ENCODE measurements around the gene NPVF.

Gene NPVF

GRCh38 chr7:25240340-25240739, 12.1 kb upstream of the NPVF start:
- H3K36me3 ChIP-seq (replicated peaks), result no peaks in the 10 kb centered on the region
- TF ChIP-seq CTCF (IDR thresholded peaks at IDR 0.05; ENCODE audit: low read depth, low read length, missing control alignments), result no peak
- no peak overlapping the region for H3K4me3 ChIP-seq (ENCODE audit: low read depth, low read length)
- DNase-seq, result no peak
- H3K27ac ChIP-seq, result no peak overlapping the region
- no peaks in the 10 kb centered on the region for H3K27me3 ChIP-seq (replicated peaks)
- in situ Hi-C loops (cut with HindIII; ENCODE audit: low pct_ligation_motif_present, low sequenced_read_pairs), result no loop called here

GRCh38 chr7:25239888-25240287, 11.6 kb upstream of the NPVF start:
- H3K27ac ChIP-seq, result no peak overlapping the region
- in situ Hi-C loops (cut with HindIII; ENCODE audit: low pct_ligation_motif_present, low sequenced_read_pairs), result no loop called here

GRCh38 chr7:25238066-25238725, 9.9 kb upstream of the NPVF start:
- no peak for DNase-seq
- in situ Hi-C loops (cut with HindIII; ENCODE audit: low pct_ligation_motif_present, low sequenced_read_pairs), result no loop called here
- H3K27ac ChIP-seq, result no peak overlapping the region
- no peak overlapping the region for H3K4me3 ChIP-seq (ENCODE audit: low read depth, low read length)
- H3K27me3 ChIP-seq (replicated peaks), result no peaks in the 10 kb centered on the region
- TF ChIP-seq CTCF (IDR thresholded peaks at IDR 0.05; ENCODE audit: low read depth, low read length, missing control alignments), result no peak
- no peaks in the 10 kb centered on the region for H3K36me3 ChIP-seq (replicated peaks)

More at GRCh38 chr7:25239888-25240287, 11.6 kb upstream of the NPVF start:
- no peaks in the 10 kb centered on the region for H3K27me3 ChIP-seq (replicated peaks)
- no peak overlapping the region for H3K4me3 ChIP-seq (ENCODE audit: low read depth, low read length)
- no peak for DNase-seq
- no peaks in the 10 kb centered on the region for H3K36me3 ChIP-seq (replicated peaks)
- TF ChIP-seq CTCF (IDR thresholded peaks at IDR 0.05; ENCODE audit: low read depth, low read length, missing control alignments), result no peak

- H3K27me3 ChIP-seq (replicated peaks), result no peaks in the 10 kb centered on the region
- H3K4me3 ChIP-seq (ENCODE audit: low read depth, low read length), result no peak overlapping the region
- DNase-seq, result no peak
- no peaks in the 10 kb centered on the region for H3K36me3 ChIP-seq (replicated peaks)
- H3K27ac ChIP-seq, result no peak overlapping the region
- in situ Hi-C loops (cut with HindIII; ENCODE audit: low pct_ligation_motif_present, low sequenced_read_pairs), result no loop called here
- no peak for TF ChIP-seq CTCF (IDR thresholded peaks at IDR 0.05; ENCODE audit: low read depth, low read length, missing control alignments)
Measured at GRCh38 chr7:25235471-25235870, 7.2 kb upstream of the NPVF start.

- in situ Hi-C loops (cut with HindIII; ENCODE audit: low pct_ligation_motif_present, low sequenced_read_pairs), result no loop called here
- TF ChIP-seq CTCF (IDR thresholded peaks at IDR 0.05; ENCODE audit: low read depth, low read length, missing control alignments), result no peak
- no peak for DNase-seq
- Histone ChIP-seq H3K27ac (no peak overlapping the region), H3K4me3 (ENCODE audit: low read depth, low read length) (no peak overlapping the region), H3K27me3 (replicated peaks) (no peaks in the 10 kb centered on the region), H3K36me3 (replicated peaks) (no peaks in the 10 kb centered on the region)
Measured at GRCh38 chr7:25234336-25234735, 6.0 kb upstream of the NPVF start.

GRCh38 chr7:25223206-25223605, 5.1 kb downstream of the NPVF start:
- Histone ChIP-seq H3K4me3 (ENCODE audit: low read depth, low read length) (no peak overlapping the region), H3K27ac (no peak overlapping the region), H3K36me3 (replicated peaks) (no peaks in the 10 kb centered on the region), H3K27me3 (replicated peaks) (no peaks in the 10 kb centered on the region)
- in situ Hi-C loops (cut with HindIII; ENCODE audit: low pct_ligation_motif_present, low sequenced_read_pairs), result no loop called here
- no peak for TF ChIP-seq CTCF (IDR thresholded peaks at IDR 0.05; ENCODE audit: low read depth, low read length, missing control alignments)
- DNase-seq, result no peak

Measured in brain microvascular endothelial cell (primary cell).